Cardiac muscle cell (in vitro differentiated cells and primary cell): ENCODE measurements around the gene RNF39. TPM values are rescaled to one million over a fixed set of nuclear protein-coding genes. Genes with fewer than 3 reads are reported as not detected.

Source experiments
- DNase-seq, 2 donors: peaks; one replicate each; pipeline versions ENCODE4 v3.0.0 to v3.0.0-alpha.2; 2010 to 2017; ENCODE audit warnings: low read depth in 1 of 2, low spot score in 1 of 2
- H3K27ac ChIP-seq: fragments of 200-600 bp; sonication (generic); 2 replicates; pipeline ENCODE4 v1.5.1; 2016
- H3K27me3 ChIP-seq: fragments of 200-600 bp; sonication (generic); 2 replicates; pipeline ENCODE4 v1.6.0; 2016; ENCODE audit warnings: control low read depth
- H3K36me3 ChIP-seq: fragments of 200-600 bp; sonication (generic); 2 replicates; pipeline ENCODE4 v1.5.1; 2016; ENCODE audit warnings: control low read depth
- H3K4me1 ChIP-seq: fragments of 200-600 bp; sonication (generic); 2 replicates; pipeline ENCODE4 v1.8.1; 2017; ENCODE audit warnings: low read depth, mild to moderate bottlenecking, mixed run types
- H3K4me3 ChIP-seq: fragments of 200-600 bp; sonication (generic); 2 replicates; pipeline ENCODE4 v1.5.1; 2016; ENCODE audit warnings: mild to moderate bottlenecking
- H3K9me3 ChIP-seq: fragments of 200-600 bp; sonication (generic); 2 replicates; pipeline ENCODE4 v1.5.1; 2017; ENCODE audit warnings: low read depth, mild to moderate bottlenecking, control low read depth
- polyA plus RNA-seq: library from polyadenylated mRNA; unstranded; fragments of >200 nt; fragmentation: Nextera tagmentation; extraction: Ambion mirVana; gene quantifications from 2 replicates; pipeline ENCODE4 v1.2.1, GENCODE V29; 2016
- total RNA-seq: library from RNA; depleted of rRNA; stranded (reverse); fragments of >200 nt; gene quantifications from 2 replicates; pipeline ENCODE4 v1.2.3, GENCODE V29; 2016
- TF ChIP-seq, protein P1 (sequence below): IDR thresholded peaks from 2 replicates; pipeline ENCODE4 v1.5.1; 2012; ENCODE audit warnings: low read depth, mild to moderate bottlenecking, low read length

RNF39 gene
- total and polyA plus RNA-seq, 2 experiments from 2014 or later, result 0.46 TPM; not detected in 1

DNA sequence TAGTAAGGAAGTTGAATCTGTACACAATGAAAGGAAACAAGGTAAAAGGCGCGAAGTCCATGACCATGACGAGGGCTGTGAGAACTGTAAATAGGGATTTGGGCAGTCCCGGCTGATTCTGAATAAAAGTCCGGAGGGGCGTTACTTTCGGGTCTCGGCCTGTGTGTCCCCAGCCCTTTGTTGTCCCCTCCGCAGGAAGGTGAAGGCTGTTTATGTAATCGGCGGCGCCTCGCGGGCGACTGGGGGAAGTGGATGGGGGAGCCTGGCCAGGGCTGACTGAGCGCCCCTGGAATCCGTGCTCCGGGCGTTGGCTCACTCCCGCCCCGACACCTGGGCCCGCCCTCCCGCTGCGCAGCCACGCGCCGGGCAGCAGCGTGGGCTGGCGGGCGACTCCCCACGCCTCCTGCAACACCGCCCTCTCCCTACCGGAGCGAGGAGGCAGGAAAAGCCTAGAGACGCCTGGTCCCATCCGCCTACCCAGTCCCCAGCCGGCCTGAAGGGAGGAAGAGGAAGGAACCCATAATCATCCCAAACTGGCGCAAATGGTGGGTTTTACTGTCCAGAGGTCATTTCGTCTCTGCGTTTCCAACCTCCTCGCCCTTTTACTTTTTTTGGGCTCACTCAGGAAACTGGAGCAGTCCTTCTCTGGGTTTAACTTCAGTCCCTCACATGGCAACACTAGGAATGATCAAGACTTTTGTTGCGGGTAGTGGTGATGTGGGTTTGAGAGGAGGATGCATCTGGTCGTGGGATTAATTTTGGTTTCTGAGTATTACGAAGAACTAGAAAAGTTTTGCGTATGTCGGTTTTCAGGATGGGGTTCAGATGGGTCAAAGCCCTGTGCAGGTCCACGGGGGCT is 25.2 kb upstream of the RNF39 start:
- no peaks in the 10 kb centered on the region for H3K4me1 ChIP-seq
- H3K27ac ChIP-seq, result no peak overlapping the region
- peak in 1 of 2 donors; percentile 7 for DNase-seq
- no peaks in the 10 kb centered on the region for H3K36me3 ChIP-seq
- peak overlapping the region; percentile 9 for H3K4me3 ChIP-seq
- H3K27me3 ChIP-seq, result peaks cover 98% of the 10 kb centered on the region
- H3K9me3 ChIP-seq, result no peaks in the 10 kb centered on the region
- TF ChIP-seq, protein P1, sequence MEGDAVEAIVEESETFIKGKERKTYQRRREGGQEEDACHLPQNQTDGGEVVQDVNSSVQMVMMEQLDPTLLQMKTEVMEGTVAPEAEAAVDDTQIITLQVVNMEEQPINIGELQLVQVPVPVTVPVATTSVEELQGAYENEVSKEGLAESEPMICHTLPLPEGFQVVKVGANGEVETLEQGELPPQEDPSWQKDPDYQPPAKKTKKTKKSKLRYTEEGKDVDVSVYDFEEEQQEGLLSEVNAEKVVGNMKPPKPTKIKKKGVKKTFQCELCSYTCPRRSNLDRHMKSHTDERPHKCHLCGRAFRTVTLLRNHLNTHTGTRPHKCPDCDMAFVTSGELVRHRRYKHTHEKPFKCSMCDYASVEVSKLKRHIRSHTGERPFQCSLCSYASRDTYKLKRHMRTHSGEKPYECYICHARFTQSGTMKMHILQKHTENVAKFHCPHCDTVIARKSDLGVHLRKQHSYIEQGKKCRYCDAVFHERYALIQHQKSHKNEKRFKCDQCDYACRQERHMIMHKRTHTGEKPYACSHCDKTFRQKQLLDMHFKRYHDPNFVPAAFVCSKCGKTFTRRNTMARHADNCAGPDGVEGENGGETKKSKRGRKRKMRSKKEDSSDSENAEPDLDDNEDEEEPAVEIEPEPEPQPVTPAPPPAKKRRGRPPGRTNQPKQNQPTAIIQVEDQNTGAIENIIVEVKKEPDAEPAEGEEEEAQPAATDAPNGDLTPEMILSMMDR, result no peak

DNA sequence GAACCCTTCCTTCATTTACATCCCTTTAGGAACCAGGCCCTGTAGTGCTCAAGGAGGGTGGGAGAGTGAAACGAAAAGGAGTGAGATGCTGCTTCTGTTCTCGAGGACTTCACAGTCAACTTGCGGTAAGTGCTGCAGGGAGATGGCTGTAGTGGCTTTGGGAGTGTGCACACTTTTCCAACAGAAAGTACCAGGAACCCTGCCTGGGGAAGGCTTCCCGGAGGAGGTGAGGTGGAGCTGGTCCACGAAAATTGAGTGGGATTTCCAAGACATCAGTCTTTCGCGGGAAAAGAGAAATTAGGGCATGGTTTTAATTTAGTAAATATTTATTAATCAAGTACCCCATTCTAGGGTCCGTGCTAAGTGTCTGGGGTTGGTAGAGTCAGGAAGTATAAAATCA is 24.6 kb upstream of the RNF39 start:
- no peak for DNase-seq
- H3K36me3 ChIP-seq, result no peaks in the 10 kb centered on the region
- H3K4me1 ChIP-seq, result no peaks in the 10 kb centered on the region
- peaks cover 98% of the 10 kb centered on the region for H3K27me3 ChIP-seq
- no peaks in the 10 kb centered on the region for H3K9me3 ChIP-seq
- TF ChIP-seq, protein P1, result no peak
- H3K27ac ChIP-seq, result no peak overlapping the region
- H3K4me3 ChIP-seq, result no peak overlapping the region

GRCh38 chr6:30097902-30098768 is 22.6 kb upstream of the RNF39 start:
- H3K9me3 ChIP-seq, result no peaks in the 10 kb centered on the region
- H3K4me1 ChIP-seq, result no peaks in the 10 kb centered on the region
- TF ChIP-seq, protein P1, result no peak
- no peak overlapping the region for H3K27ac ChIP-seq
- no peak for DNase-seq
- H3K4me3 ChIP-seq, result no peak overlapping the region
- peaks cover 98% of the 10 kb centered on the region for H3K27me3 ChIP-seq
- no peaks in the 10 kb centered on the region for H3K36me3 ChIP-seq

GRCh38 chr6:30096829-30097228 is 21.3 kb upstream of the RNF39 start:
- DNase-seq, result no peak
- no peaks in the 10 kb centered on the region for H3K9me3 ChIP-seq
- no peak overlapping the region for H3K4me3 ChIP-seq
- H3K27me3 ChIP-seq, result peaks cover 92% of the 10 kb centered on the region
- TF ChIP-seq, protein P1, result no peak
- no peak overlapping the region for H3K27ac ChIP-seq
- no peaks in the 10 kb centered on the region for H3K36me3 ChIP-seq
- H3K4me1 ChIP-seq, result no peaks in the 10 kb centered on the region

GRCh38 chr6:30093951-30094661 is 18.5 kb upstream of the RNF39 start:
- TF ChIP-seq, protein P1, result no peak
- peaks cover 79% of the 10 kb centered on the region for H3K27me3 ChIP-seq
- no peaks in the 10 kb centered on the region for H3K4me1 ChIP-seq
- H3K9me3 ChIP-seq, result no peaks in the 10 kb centered on the region
- no peak overlapping the region for H3K4me3 ChIP-seq
- DNase-seq, result no peak
- H3K36me3 ChIP-seq, result no peaks in the 10 kb centered on the region
- no peak overlapping the region for H3K27ac ChIP-seq
